MM.1S (cell line): Measurements from ENCODE around the gene KCTD6.

Source experiments
- DNase-seq: peaks from one replicate; pipeline ENCODE4 v3.0.0-alpha.2; 2015
- H2AFZ ChIP-seq: fragments of 300-600 bp; sonication (generic); 2 replicates; pipeline ENCODE4 v1.6.0; 2016; ENCODE audit warnings: antibody characterized with exemption, low read length
- H3F3A ChIP-seq: fragments of 300-600 bp; sonication (generic); 2 replicates; pipeline ENCODE4 v1.6.1; 2016; ENCODE audit warnings: mild to moderate bottlenecking, antibody characterized with exemption, low read length, moderate library complexity, mixed read lengths; ENCODE audit not compliant: insufficient read depth
- H3K27ac ChIP-seq: fragments of 300-600 bp; sonication (generic); 2 replicates; pipeline ENCODE4 v1.5.1; 2016; ENCODE audit warnings: mild to moderate bottlenecking, low read length
- H3K27me3 ChIP-seq: fragments of 300-600 bp; sonication (generic); replicated peaks from 2 replicates; pipeline ENCODE4 v1.6.0; 2016; ENCODE audit warnings: low read length; ENCODE audit not compliant: insufficient read depth
- H3K36me3 ChIP-seq: fragments of 300-600 bp; sonication (generic); replicated peaks from 2 replicates; pipeline ENCODE4 v1.6.1; 2016; ENCODE audit warnings: mild to moderate bottlenecking, low read length, mixed read lengths; ENCODE audit not compliant: insufficient read depth
- H3K4me1 ChIP-seq: fragments of 300-600 bp; sonication (generic); 2 replicates; pipeline ENCODE4 v1.6.1; 2016; ENCODE audit warnings: low read length, mixed read lengths
- H3K4me2 ChIP-seq: fragments of 300-600 bp; sonication (generic); 2 replicates; pipeline ENCODE4 v1.6.0; 2016; ENCODE audit warnings: low read depth, low read length
- H3K4me3 ChIP-seq: fragments of 300-600 bp; sonication (generic); 2 replicates; pipeline ENCODE4 v1.5.1; 2016; ENCODE audit warnings: low read length, mixed read lengths
- H3K79me2 ChIP-seq: fragments of 300-600 bp; sonication (generic); 2 replicates; pipeline ENCODE4 v1.6.1; 2016; ENCODE audit warnings: mixed run types, low read length, mixed read lengths
- H3K9ac ChIP-seq: fragments of 300-600 bp; sonication (generic); 2 replicates; pipeline ENCODE4 v1.6.1; 2016; ENCODE audit warnings: low read length, mixed read lengths
- H3K9me2 ChIP-seq: fragments of 300-600 bp; sonication (generic); replicated peaks from 2 replicates; pipeline ENCODE4 v1.6.1; 2016; ENCODE audit warnings: mild to moderate bottlenecking, low read length, mixed read lengths; ENCODE audit not compliant: insufficient read depth
- H3K9me3 ChIP-seq: fragments of 300-600 bp; sonication (generic); replicated peaks from 2 replicates; pipeline ENCODE4 v1.6.1; 2016; ENCODE audit warnings: mild to moderate bottlenecking, low read length, mixed read lengths; ENCODE audit not compliant: insufficient read depth
- H4K20me1 ChIP-seq: fragments of 300-600 bp; sonication (generic); 2 replicates; pipeline ENCODE4 v1.6.1; 2016; ENCODE audit warnings: mild to moderate bottlenecking, low read length, moderate library complexity, mixed read lengths; ENCODE audit not compliant: insufficient read depth
- CTCF ChIP-seq: fragments of 300-600 bp; sonication (generic); IDR thresholded peaks from 2 replicates; pipeline ENCODE4 v1.5.1; 2016; ENCODE audit warnings: antibody characterized with exemption, low read length, mixed read lengths
- EZH2 ChIP-seq: fragments of 300-600 bp; sonication (generic); optimal IDR thresholded peaks from 2 replicates; pipeline ENCODE3; 2017; ENCODE audit warnings: low read depth, mild to moderate bottlenecking, antibody characterized with exemption, low read length, mixed read lengths
- EZH2phosphoT487 ChIP-seq: fragments of 300-600 bp; sonication (generic); IDR thresholded peaks from 2 replicates; pipeline ENCODE4 v1.6.1; 2018; ENCODE audit warnings: antibody characterized with exemption, low read length

Gene KCTD6

GRCh38 chr3:58490860-58491501 is 915 bp upstream of the KCTD6 start:
- no peaks in the 10 kb centered on the region for H3K9me3 ChIP-seq
- no peak for TF ChIP-seq EZH2
- no peak for TF ChIP-seq CTCF
- TF ChIP-seq EZH2phosphoT487: no peak
- H3K27ac ChIP-seq: no peak overlapping the region
- no peaks in the 10 kb centered on the region for H3K9me2 ChIP-seq
- H3K36me3 ChIP-seq: no peaks in the 10 kb centered on the region
- peaks cover 37% of the 10 kb centered on the region for H3K79me2 ChIP-seq
- no peak for DNase-seq
- peaks cover 12% of the 10 kb centered on the region for H3K27me3 ChIP-seq
- peak overlapping the region; percentile 88 for H3K4me2 ChIP-seq
- H4K20me1 ChIP-seq: no peaks in the 10 kb centered on the region
- peak overlapping the region; percentile 76 for H3K4me3 ChIP-seq
- H2AFZ ChIP-seq: peak overlapping the region; percentile 97
- H3K9ac ChIP-seq: peak overlapping the region; percentile 40; the same call in 1 of the 2 replicates
- H3F3A ChIP-seq: no peaks in the 10 kb centered on the region
- H3K4me1 ChIP-seq: peaks cover 14% of the 10 kb centered on the region; the same call in 1 of the 2 replicates

- Histone ChIP-seq H3K9me3 (no peaks in the 10 kb centered on the region), H3K27ac (peak overlapping the region; percentile 48; the same call in 1 of the 2 replicates), H3K27me3 (peaks cover 12% of the 10 kb centered on the region), H3K9me2 (no peaks in the 10 kb centered on the region), H3K4me2 (peak overlapping the region; percentile 89), H3K9ac (peak overlapping the region; percentile 77), H4K20me1 (no peaks in the 10 kb centered on the region), H3K4me3 (peak overlapping the region; percentile 92), H2AFZ (peak overlapping the region; percentile 84), H3K79me2 (peaks cover 52% of the 10 kb centered on the region), H3F3A (no peaks in the 10 kb centered on the region), H3K4me1 (peaks cover 14% of the 10 kb centered on the region; the same call in 1 of the 2 replicates), H3K36me3 (no peaks in the 10 kb centered on the region)
- peak; percentile 44 for DNase-seq
- TF ChIP-seq EZH2phosphoT487: no peak
- TF ChIP-seq CTCF: no peak
- TF ChIP-seq EZH2: no peak
These were observed 604 bp downstream of the KCTD6 start for GRCh38 chr3:58492494-58492905.

GRCh38 chr3:58494107-58494506 is 2.2 kb downstream of the KCTD6 start:
- H4K20me1 ChIP-seq: no peaks in the 10 kb centered on the region
- H3K4me1 ChIP-seq: peaks cover 14% of the 10 kb centered on the region; the same call in 1 of the 2 replicates
- no peak overlapping the region for H3K9ac ChIP-seq
- H3K9me2 ChIP-seq: no peaks in the 10 kb centered on the region
- peak overlapping the region; percentile 89; the same call in 1 of the 2 replicates for H3K4me2 ChIP-seq
- TF ChIP-seq CTCF: no peak
- no peak for TF ChIP-seq EZH2phosphoT487
- TF ChIP-seq EZH2: no peak
- H3F3A ChIP-seq: no peaks in the 10 kb centered on the region
- peaks cover 64% of the 10 kb centered on the region for H3K79me2 ChIP-seq
- no peak overlapping the region for H3K4me3 ChIP-seq
- no peak overlapping the region for H2AFZ ChIP-seq
- peaks cover 10% of the 10 kb centered on the region; the same call in 1 of the 2 replicates for H3K27me3 ChIP-seq
- H3K36me3 ChIP-seq: no peaks in the 10 kb centered on the region
- no peaks in the 10 kb centered on the region for H3K9me3 ChIP-seq
- H3K27ac ChIP-seq: no peak overlapping the region
- no peak for DNase-seq
